Prostate gland (tissue), 2 donors: ENCODE results near the gene AFF3.

ENCODE experiments used
- POLR2A ChIP-seq: fragments of 450-650 bp; IDR thresholded peaks from one replicate; pipeline ENCODE4 v1.6.1; 2016; ENCODE audit warnings: antibody characterized with exemption, mild to moderate bottlenecking
- POLR2AphosphoS5 ChIP-seq: sonication (generic); formaldehyde crosslinking; IDR thresholded peaks from one replicate; pipeline ENCODE4 v1.6.1; 2017; ENCODE audit warnings: antibody characterized with exemption
- TF ChIP-seq, protein P1 (sequence below), 4 experiments: fragments of 200-600 bp in 2 of 4; fragments of 450-650 bp in 2 of 4; sonication (generic) in 2 of 4; IDR thresholded peaks; 1 replicate in 3 of 4; 2 replicates in 1 of 4; pipeline ENCODE4 v1.5.1; 2016 to 2019; ENCODE audit warnings: antibody characterized with exemption in 4 of 4, mild to moderate bottlenecking in 2 of 4, moderate library complexity in 2 of 4

DNA sequence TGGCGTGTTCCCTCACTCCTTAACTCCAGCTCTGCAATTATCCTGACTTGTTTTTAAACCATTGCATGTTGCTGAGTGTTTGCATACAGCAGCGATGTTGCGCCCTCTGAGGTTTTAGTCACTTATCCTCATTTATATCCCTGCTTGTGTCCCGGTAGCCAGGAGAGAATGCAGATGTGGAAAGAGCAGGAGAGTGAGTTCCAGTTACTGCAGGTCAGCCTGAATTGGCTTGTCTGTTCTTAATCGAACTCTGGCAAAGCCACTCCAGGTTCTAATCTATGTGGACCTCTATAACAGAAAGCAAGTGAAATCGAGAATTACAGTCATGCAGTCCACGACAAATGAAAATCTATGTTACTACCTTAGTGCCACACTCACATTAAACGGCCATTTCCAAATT is 357.4 kb downstream of the AFF3 start:
- TF ChIP-seq POLR2AphosphoS5 (no peak), POLR2A (no peak)
- TF ChIP-seq, protein P1, sequence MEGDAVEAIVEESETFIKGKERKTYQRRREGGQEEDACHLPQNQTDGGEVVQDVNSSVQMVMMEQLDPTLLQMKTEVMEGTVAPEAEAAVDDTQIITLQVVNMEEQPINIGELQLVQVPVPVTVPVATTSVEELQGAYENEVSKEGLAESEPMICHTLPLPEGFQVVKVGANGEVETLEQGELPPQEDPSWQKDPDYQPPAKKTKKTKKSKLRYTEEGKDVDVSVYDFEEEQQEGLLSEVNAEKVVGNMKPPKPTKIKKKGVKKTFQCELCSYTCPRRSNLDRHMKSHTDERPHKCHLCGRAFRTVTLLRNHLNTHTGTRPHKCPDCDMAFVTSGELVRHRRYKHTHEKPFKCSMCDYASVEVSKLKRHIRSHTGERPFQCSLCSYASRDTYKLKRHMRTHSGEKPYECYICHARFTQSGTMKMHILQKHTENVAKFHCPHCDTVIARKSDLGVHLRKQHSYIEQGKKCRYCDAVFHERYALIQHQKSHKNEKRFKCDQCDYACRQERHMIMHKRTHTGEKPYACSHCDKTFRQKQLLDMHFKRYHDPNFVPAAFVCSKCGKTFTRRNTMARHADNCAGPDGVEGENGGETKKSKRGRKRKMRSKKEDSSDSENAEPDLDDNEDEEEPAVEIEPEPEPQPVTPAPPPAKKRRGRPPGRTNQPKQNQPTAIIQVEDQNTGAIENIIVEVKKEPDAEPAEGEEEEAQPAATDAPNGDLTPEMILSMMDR (IDR thresholded peaks at IDR 0.05), result no peak
